K562 (cell line): Measurements from ENCODE around the gene ITPR2. TPM values are rescaled to one million over a fixed set of nuclear protein-coding genes. Genes with fewer than 3 reads are reported as not detected.
A peak's percentile ranks its signal among the peaks of the same experiment; 100 is the strongest.

Experiments used
- ARID4B ChIP-seq: sonication (generic); formaldehyde crosslinking; IDR thresholded peaks from 2 replicates; pipeline ENCODE4 v1.8.0; 2022; ENCODE audit warnings: mild to moderate bottlenecking, missing genetic modification reagents
- CREB5 ChIP-seq: fragments of 250-450 bp; sonication (Bioruptor Pico); IDR thresholded peaks from 2 replicates; pipeline ENCODE4 v1.5.0; 2020; ENCODE audit warnings: mild to moderate bottlenecking
- KAT7 ChIP-seq: sonication (generic); formaldehyde crosslinking; IDR thresholded peaks from 2 replicates; pipeline ENCODE4 v1.8.0; 2022; ENCODE audit warnings: missing genetic modification reagents, mild to moderate bottlenecking, borderline replicate concordance
- LCOR ChIP-seq: sonication (generic); formaldehyde crosslinking; IDR thresholded peaks from 2 replicates; pipeline ENCODE4 v1.8.0; 2022; ENCODE audit warnings: mild to moderate bottlenecking, missing genetic modification reagents
- MEF2A ChIP-seq: IDR thresholded peaks from 2 replicates; pipeline ENCODE4 v1.6.1; 2011; ENCODE audit warnings: low read depth, mild to moderate bottlenecking, low read length, moderate library complexity; ENCODE audit not compliant: control insufficient read depth
- MTA1 ChIP-seq: fragments of 450-650 bp; IDR thresholded peaks from 2 replicates; pipeline ENCODE4 v1.6.1; 2017; ENCODE audit warnings: borderline replicate concordance
- NFE2 ChIP-seq: IDR thresholded peaks from 2 replicates; pipeline ENCODE4 v1.6.1; 2014; ENCODE audit warnings: antibody characterized with exemption, low read depth
- NR2C2 ChIP-seq, 2 experiments: fragments of 200-800 bp in 1 of 2; sonication (Bioruptor generic) in 1 of 2; sonication (generic) in 1 of 2; formaldehyde crosslinking in 1 of 2; IDR thresholded peaks; 2 replicates each; pipeline versions ENCODE4 v1.6.1 to v1.8.0; 2016 to 2022; ENCODE audit warnings: mild to moderate bottlenecking in 1 of 2, missing compliant biosample characterization in 1 of 2, missing genetic modification characterization in 1 of 2, missing genetic modification reagents in 1 of 2
- PHF21A ChIP-seq: fragments of 450-650 bp; IDR thresholded peaks from 2 replicates; pipeline ENCODE4 v1.6.1; 2017; ENCODE audit warnings: low read depth, borderline replicate concordance
- PYGO2 ChIP-seq: fragments of 450-650 bp; IDR thresholded peaks from 2 replicates; pipeline ENCODE4 v1.6.1; 2016; ENCODE audit warnings: mild to moderate bottlenecking, missing genetic modification characterization, moderate library complexity, missing compliant biosample characterization
- RFX5 ChIP-seq: IDR thresholded peaks from 2 replicates; pipeline ENCODE4 v1.6.1; 2011; ENCODE audit warnings: low read depth, mild to moderate bottlenecking, improper control_type of control experiment, low read length
- SMARCC2 ChIP-seq: fragments of 450-650 bp; IDR thresholded peaks from 2 replicates; pipeline ENCODE4 v1.6.1; 2017; ENCODE audit warnings: antibody characterized with exemption, moderate library complexity, mild to moderate bottlenecking, low read depth
- ZNF655 ChIP-seq: fragments of 250-450 bp; sonication (Bioruptor Pico); IDR thresholded peaks from 2 replicates; pipeline ENCODE4 v1.5.0; 2021
- polyA plus RNA-seq, 8 experiments: library from polyadenylated mRNA; depleted of rRNA in 4 of 8; stranded (reverse) in 5 of 8; unstranded in 3 of 8; fragments of >200 nt; fragmentation: Nextera tagmentation in 2 of 8; fragmentation: Illumina TruSeq in 1 of 8; extraction: Ambion mirVana in 2 of 8; extraction: Trizol in 1 of 8; gene quantifications; 2 replicates each; pipeline versions ENCODE4 v1.2.1 to v1.2.3, GENCODE V29; 2011 to 2014; ENCODE audit warnings: inconsistent platforms in 1 of 8, missing spikeins in 1 of 8
- total RNA-seq, 7 experiments: library from RNA; depleted of rRNA in 6 of 7; stranded (reverse); fragments of >200 nt in 6 of 7; fragmentation: Illumina TruSeq in 2 of 7; extraction: Trizol in 2 of 7; gene quantifications; 2 replicates each; pipeline versions ENCODE4 v1.2.1 to v1.2.3, GENCODE V29; 2011 to 2021; ENCODE audit warnings: low replicate concordance in 1 of 7
- TF ChIP-seq, protein P1 (sequence below), 2 experiments: fragments of 450-650 bp in 1 of 2; sonication (generic) in 1 of 2; formaldehyde crosslinking in 1 of 2; IDR thresholded peaks in 1 of 2; conservative IDR thresholded peaks in 1 of 2; 2 replicates each; pipeline versions ENCODE4 v1.6.1 to v1.8.1; 2016 to 2023; ENCODE audit warnings: mild to moderate bottlenecking in 2 of 2, moderate library complexity in 2 of 2, inconsistent platforms in 1 of 2, missing genetic modification reagents in 1 of 2

ITPR2 gene
- total and polyA plus RNA-seq, 9 of the 15 experiments (the other 6 are each of a cell fraction or from before 2014, with no cell fraction given): 0.21 to 3.3 (median 0.95) TPM

DNA sequence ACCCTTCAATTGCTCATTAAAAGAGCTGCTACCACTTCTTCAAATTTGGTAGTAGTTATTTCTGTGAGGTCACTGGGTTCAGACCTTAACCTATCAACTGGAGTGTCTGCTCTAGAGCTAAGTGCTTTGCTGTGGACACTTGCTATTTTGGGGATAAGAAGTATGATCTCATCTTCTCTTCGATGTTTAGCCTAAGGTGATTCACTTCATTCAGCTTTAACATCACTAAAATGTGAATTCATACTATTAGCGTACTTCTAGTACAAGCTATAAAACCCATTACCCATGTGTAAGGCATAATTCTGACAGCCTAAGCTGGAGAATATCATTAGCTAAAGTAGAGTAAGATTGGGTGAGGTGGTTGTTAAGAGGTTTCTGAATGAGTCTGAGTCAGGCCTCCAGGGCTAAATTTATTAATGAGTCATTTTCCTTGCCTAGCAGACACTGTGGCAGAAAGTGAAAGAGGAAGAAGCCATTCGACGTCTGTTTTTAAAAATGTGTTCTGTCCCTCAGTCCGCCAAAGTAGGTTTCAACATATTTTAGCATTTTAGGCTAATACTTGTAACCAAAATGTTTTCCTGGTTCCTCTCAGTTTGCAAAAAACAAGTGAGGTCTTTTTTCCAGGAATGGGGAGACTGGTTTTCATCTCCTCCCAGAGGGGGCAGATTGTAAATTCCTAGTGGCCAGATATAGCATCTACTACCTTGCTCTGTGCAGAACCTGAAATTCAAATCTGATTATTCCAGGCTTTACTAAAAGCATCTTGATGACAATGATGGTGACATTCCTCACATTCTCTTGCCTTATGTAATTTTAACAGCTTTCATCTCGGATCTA lies 534.0 kb downstream of the ITPR2 start (continued):
- TF ChIP-seq ARID4B (CRISPR knock-in tag) (no peak), MTA1 (no peak), PYGO2 (no peak), ZNF655 (no peak), LCOR (CRISPR knock-in tag) (0 out of 2 replicates have a peak, but pooled peaks have one; percentile 35), RFX5 (no peak), SMARCC2 (0 out of 2 replicates have a peak, but pooled peaks have one; percentile 46), PHF21A (no peak), CREB5 (CRISPR knock-in tag) (no peak), NFE2 (peak; percentile 49), NR2C2 (CRISPR knock-in tag; IDR thresholded peaks at IDR 0.05) (no peak), NR2C2 (tag; IDR thresholded peaks at IDR 0.05) (peak; percentile 63), MEF2A (peak; percentile 63; the same call in 1 of the 2 replicates), KAT7 (CRISPR knock-in tag) (no peak)
- TF ChIP-seq, protein P1, sequence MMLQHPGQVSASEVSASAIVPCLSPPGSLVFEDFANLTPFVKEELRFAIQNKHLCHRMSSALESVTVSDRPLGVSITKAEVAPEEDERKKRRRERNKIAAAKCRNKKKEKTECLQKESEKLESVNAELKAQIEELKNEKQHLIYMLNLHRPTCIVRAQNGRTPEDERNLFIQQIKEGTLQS (IDR thresholded peaks at IDR 0.05): peak; percentile 94
- TF ChIP-seq, protein P1 (CRISPR knock-in tag; conservative IDR thresholded peaks at IDR 0.05): peak; percentile 49; the same call in 1 of the 2 replicates
